Prostate gland (tissue), 2 donors: ENCODE results near the gene NAPB.

ENCODE experiments used
- CTCF ChIP-seq, 4 experiments: fragments of 200-600 bp in 2 of 4; fragments of 450-650 bp in 2 of 4; sonication (generic) in 2 of 4; IDR thresholded peaks; 1 replicate in 3 of 4; 2 replicates in 1 of 4; pipeline ENCODE4 v1.5.1; 2016 to 2019; ENCODE audit warnings: antibody characterized with exemption in 4 of 4, mild to moderate bottlenecking in 2 of 4, moderate library complexity in 2 of 4
- POLR2A ChIP-seq: fragments of 450-650 bp; IDR thresholded peaks from one replicate; pipeline ENCODE4 v1.6.1; 2016; ENCODE audit warnings: antibody characterized with exemption, mild to moderate bottlenecking
- POLR2AphosphoS5 ChIP-seq: sonication (generic); formaldehyde crosslinking; IDR thresholded peaks from one replicate; pipeline ENCODE4 v1.6.1; 2017; ENCODE audit warnings: antibody characterized with exemption

GRCh38 chr20:23435626-23436539 lies 14.6 kb upstream of the NAPB start:
- TF ChIP-seq POLR2A, result no peak
- TF ChIP-seq CTCF (IDR thresholded peaks at IDR 0.05), result no peak
- peak; percentile 44 for TF ChIP-seq POLR2AphosphoS5
